M059J (cell line): ENCODE measurements around the gene CCDC136. TPM values are rescaled to one million over a fixed set of nuclear protein-coding genes. Genes with fewer than 3 reads are reported as not detected.

Source experiments
- DNase-seq: peaks from one replicate; pipeline ENCODE4 v3.0.0-alpha.2; 2012; ENCODE audit warnings: low read depth
- total RNA-seq: library from RNA; depleted of rRNA; stranded (reverse); fragments of >200 nt; shearing (Covaris generic); gene quantifications from 2 replicates; pipeline ENCODE4 v1.2.3, GENCODE V29; 2014

CCDC136 gene
- total RNA-seq, 1 experiment from 2014 or later, result 5.7 TPM

- peak; percentile 73 for DNase-seq
Observed at GRCh38 chr7:128831994-128832879, 40.5 kb downstream of the CCDC136 start.

- DNase-seq, result no peak
Observed at GRCh38 chr7:128832880-128833147, 41.0 kb downstream of the CCDC136 start.

DNA sequence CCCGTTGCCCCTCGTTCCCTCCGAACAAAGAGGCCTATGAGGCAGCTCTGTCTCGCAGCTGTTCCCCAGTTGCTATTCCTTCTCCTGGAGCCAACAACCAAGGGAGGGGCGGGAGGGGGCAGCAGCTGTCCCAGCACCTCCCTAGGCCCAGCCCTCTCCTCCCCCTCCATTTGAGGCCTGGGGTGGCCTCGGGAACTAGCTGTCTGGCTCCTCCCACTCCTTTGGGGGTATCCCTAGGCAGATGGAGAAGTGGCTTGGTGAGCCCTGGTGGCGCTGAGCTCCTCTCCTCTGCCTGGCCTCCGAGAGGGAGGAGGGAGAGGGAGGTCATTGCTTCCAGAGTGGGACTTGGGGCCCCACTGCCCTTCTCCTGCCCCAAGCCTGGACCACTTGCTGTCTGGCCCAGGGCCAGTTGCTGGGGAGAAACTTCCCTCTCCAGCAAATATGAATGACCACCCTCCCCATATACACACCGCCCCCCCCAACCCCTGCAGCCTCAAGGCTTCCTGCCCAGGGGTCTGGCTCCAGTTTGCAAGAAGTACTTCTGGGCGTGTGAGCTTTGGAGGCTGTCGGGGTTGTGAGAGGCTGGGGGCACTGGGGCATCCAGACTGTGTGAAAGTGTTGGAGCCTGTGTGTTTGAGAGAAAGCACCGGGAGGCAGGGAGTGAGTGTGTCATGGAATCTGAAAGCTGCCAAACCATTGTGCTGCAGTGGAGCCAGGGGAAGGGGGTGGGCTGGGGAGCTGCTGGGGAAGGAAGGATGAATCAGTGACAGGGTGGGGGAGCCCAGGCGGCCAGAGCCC lies 41.6 kb downstream of the CCDC136 start:
- peak; percentile 88 for DNase-seq

- DNase-seq, result no peak
Observed at GRCh38 chr7:128833946-128834325, 42.2 kb downstream of the CCDC136 start.

DNA sequence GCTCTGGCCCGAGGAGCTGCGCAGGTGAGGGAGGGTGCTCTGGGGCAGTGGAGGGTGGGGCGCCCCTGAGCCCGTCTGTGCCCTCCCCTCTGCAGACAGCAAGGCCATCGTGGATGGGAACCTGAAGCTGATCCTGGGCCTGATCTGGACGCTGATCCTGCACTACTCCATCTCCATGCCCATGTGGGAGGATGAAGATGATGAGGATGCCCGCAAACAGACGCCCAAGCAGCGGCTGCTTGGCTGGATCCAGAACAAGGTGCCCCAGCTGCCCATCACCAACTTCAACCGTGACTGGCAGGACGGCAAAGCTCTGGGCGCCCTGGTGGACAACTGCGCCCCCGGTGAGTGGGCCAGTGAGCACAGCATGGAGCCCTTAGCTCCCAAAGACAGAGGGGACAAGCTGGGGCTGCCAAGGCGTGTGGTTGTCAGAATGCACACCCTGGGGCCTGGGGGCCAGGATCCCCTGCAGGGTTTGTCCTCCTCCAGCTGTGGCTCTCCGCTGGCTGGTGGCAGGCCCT lies 43.5 kb downstream of the CCDC136 start:
- no peak for DNase-seq

- no peak for DNase-seq
Observed at GRCh38 chr7:128835790-128836641, 44.2 kb downstream of the CCDC136 start.

DNA sequence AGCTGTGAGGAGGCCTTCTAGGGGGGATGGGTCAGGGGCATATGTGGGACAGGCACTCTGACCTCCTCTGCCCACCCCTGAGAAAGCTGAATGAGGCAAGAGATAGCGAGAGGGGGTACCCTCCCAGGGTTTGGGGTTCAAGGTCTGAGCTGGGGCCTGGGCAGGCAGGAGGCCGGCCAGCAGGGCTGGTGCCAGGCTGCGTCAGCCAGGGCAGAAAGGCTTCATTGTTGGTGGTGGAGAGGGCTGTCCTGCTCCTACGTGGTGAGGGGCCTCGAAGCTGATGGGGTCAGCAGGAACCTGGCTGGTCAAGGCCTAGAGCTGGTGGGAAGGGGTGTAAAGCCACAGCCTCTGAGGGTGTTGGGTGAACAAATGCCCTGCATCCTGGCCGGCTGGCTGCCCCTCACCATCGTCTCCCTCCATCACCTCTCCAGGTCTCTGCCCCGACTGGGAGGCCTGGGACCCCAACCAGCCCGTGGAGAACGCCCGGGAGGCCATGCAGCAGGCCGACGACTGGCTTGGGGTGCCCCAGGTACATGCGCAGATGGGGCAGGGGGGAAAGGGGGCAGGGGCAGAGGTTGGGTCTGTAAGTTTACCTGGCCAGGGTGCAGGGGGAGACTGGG lies 45.1 kb downstream of the CCDC136 start:
- no peak for DNase-seq

DNA sequence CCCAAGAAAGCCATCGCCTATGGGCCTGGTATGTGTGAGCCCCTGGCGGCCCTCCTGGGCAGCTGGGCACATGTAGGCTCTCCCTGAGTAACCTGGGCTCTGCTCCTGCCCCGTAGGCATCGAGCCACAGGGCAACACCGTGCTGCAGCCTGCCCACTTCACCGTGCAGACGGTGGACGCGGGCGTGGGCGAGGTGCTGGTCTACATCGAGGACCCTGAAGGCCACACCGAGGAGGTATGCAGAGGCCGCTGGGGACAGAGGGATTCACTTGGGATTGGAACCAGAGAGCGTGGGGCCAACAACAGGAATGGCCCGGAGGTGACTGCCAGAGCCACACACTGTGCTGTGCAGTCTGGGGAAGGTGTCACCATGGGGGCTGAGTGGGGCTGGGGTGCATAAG lies 45.8 kb downstream of the CCDC136 start:
- DNase-seq, result no peak

DNA sequence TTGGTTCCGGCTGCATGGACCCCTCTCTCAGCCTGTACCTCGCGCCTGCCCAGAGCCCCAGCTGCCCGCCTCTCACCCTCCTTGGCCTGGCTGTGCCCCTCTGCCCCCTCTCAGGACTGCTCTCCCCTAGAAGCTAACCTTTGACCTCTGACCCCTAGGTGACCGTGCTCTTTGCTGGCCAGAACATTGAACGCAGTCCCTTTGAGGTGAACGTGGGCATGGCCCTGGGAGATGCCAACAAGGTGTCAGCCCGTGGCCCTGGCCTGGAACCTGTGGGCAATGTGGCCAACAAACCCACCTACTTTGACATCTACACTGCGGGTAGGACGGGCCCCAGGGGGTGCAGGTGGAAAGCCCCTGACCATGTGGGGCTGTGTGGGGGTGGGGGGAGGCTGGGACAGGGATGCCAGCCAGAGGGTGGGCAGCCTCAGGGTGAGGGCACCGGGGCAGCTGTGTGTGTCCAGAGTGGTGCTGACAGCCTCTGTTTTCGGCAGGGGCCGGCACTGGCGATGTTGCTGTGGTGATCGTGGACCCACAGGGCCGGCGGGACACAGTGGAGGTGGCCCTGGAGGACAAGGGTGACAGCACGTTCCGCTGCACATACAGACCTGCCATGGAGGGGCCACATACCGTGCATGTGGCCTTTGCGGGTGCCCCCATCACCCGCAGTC lies 46.5 kb downstream of the CCDC136 start:
- no peak for DNase-seq

GRCh38 chr7:128838981-128839731 lies 47.4 kb downstream of the CCDC136 start:
- DNase-seq, result no peak

DNA sequence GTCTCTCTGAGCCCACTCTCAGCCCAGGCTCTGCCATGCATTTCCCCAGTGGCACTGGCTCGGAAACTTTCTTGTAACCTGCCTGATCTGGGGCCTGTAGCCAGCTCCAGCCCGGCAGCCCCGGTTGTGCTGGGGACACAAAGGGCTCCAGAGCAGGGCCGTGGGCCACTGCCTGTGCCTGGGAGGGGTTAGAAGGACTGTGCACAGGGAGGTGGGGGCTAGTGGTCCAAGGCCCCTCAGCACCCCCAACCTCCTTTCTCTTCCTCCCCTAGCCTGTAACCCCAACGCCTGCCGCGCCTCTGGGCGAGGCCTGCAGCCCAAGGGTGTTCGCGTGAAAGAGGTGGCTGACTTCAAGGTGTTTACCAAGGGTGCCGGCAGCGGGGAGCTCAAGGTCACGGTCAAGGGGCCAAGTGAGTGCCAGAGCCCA lies 48.0 kb downstream of the CCDC136 start:
- no peak for DNase-seq

DNA sequence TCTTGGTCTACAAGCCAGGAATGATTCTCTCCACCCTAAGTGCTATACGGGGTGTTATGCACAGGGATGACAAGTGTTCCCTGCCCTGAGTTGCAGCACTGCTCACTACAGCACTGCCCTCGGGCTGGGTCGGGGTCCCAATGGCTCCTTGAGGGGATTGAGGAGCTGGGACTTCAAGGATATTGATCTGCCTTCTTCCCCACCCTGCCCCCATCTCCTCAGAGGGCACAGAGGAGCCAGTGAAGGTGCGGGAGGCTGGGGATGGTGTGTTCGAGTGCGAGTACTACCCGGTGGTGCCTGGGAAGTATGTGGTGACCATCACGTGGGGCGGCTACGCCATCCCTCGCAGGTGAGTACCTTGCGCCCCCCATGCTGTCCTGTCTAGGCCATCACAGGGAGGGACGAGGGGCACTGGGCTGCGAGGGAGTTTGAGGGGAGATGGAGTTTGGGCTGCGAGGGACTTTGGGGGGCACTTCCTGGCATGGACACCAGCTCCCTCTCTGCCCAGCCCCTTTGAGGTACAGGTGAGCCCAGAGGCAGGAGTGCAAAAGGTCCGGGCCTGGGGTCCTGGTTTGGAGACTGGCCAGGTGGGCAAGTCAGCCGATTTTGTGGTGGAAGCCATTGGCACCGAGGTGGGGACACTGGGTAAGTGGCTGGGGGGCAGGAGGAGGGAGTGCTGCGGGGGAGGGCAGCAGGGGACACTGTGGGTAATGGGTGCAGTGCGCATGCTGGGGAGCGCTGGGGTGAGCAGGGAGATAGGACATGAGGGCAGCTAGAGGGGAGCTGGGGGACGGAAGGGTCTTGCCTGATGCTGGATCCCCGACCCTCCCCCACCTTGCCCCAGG lies 48.8 kb downstream of the CCDC136 start:
- no peak for DNase-seq

DNA sequence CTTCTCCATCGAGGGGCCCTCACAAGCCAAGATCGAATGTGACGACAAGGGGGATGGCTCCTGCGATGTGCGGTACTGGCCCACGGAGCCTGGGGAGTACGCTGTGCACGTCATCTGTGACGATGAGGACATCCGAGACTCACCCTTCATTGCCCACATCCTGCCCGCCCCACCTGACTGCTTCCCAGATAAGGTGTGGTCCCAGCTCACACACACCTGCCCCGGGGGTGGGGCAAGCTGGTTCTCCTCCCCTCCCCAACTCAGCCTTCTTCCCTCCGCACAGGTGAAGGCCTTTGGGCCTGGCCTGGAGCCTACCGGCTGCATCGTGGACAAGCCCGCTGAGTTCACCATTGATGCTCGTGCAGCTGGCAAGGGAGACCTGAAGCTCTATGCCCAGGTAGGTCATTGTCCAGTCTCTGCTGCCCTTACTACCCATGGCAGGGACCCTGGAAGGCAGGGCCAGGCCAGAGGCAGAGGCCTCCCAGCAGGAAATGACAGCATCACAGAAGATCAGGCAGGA lies 49.5 kb downstream of the CCDC136 start:
- DNase-seq, result no peak

GRCh38 chr7:128841921-128842673 lies 50.3 kb downstream of the CCDC136 start:
- no peak for DNase-seq

DNA sequence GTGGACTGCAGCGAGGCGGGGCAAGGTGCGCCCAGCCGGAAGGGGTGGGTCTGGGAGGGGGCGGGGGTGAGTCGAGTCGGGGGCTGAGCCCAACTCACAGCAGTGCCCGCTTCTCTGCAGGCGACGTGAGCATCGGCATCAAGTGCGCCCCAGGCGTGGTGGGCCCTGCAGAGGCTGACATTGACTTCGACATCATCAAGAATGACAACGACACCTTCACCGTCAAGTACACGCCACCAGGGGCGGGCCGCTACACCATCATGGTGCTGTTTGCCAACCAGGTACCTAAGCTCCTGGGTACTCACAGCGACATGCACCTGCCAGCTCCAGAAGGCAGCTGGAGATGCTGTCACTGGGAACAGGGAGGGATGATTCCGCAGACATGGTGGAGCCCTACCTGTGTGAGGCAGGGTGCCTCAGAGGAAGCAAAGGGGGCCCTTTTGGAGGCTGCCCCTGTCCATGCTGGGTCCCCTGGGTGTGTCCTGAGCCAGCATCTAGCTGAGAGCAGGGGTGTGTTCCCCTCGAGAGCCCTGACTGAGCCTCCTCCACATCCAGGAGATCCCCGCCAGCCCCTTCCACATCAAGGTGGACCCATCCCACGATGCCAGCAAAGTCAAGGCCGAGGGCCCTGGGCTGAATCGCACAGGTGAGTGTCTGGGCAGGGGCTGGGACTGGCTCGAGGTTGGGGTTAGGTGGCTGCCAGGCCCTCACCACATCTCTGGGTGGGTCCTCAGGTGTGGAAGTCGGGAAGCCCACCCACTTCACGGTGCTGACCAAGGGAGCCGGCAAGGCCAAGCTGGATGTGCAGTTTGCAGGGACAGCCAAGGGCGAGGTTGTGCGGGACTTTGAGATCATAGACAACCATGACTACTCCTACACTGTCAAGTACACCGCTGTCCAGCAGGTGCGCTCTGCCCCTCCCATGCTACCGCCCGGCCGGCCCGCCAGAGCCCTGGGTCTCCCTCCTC lies 51.2 kb downstream of the CCDC136 start:
- no peak for DNase-seq

DNA sequence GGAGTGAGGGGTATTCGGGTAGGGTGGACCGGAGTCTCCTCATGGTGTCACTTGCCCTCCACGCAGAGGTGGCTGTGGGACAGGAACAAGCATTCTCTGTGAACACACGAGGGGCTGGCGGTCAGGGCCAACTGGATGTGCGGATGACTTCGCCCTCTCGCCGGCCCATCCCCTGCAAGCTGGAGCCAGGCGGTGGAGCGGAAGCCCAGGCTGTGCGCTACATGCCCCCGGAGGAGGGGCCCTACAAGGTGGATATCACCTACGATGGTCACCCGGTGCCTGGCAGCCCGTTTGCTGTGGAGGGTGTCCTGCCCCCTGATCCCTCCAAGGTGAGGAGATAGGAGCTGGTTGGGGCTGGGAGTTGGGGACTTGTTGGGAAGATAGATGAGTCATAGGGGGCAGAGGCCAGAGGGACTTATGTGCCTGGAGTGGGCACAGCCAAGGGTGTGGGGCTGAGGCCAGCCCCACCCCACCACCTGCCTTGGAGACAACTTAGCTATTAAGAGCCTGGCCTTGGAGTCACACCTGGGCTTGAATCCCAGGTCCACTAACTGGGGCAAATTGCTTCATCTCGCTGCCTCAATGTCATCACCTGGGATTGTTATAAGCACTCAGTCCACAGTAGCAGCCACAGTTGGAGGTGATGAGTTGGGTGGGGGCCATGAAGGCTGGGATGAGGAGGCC lies 52.3 kb downstream of the CCDC136 start:
- DNase-seq, result no peak
